Astrocyte of the spinal cord (primary cell): Measurements from ENCODE around the gene AANAT.

Experiments used
- DNase-seq: peaks from one replicate; pipeline ENCODE4 v3.0.0; 2011; ENCODE audit warnings: low read depth, low spot score
- H3K4me3 ChIP-seq: 2 replicates; pipeline ENCODE4 v1.5.1; 2011; ENCODE audit warnings: low read depth, mild to moderate bottlenecking, low read length, moderate library complexity
- in situ Hi-C: cut with HindIII; loops from 2 replicates; pipeline ENCODE4 v1.10.0; 2017; ENCODE audit warnings: low sequenced_read_pairs
- TF ChIP-seq, protein P1 (sequence below): IDR thresholded peaks from 2 replicates; pipeline ENCODE4 v1.5.1; 2012; ENCODE audit warnings: low read depth, mild to moderate bottlenecking, low read length, inconsistent platforms

Gene AANAT

DNA sequence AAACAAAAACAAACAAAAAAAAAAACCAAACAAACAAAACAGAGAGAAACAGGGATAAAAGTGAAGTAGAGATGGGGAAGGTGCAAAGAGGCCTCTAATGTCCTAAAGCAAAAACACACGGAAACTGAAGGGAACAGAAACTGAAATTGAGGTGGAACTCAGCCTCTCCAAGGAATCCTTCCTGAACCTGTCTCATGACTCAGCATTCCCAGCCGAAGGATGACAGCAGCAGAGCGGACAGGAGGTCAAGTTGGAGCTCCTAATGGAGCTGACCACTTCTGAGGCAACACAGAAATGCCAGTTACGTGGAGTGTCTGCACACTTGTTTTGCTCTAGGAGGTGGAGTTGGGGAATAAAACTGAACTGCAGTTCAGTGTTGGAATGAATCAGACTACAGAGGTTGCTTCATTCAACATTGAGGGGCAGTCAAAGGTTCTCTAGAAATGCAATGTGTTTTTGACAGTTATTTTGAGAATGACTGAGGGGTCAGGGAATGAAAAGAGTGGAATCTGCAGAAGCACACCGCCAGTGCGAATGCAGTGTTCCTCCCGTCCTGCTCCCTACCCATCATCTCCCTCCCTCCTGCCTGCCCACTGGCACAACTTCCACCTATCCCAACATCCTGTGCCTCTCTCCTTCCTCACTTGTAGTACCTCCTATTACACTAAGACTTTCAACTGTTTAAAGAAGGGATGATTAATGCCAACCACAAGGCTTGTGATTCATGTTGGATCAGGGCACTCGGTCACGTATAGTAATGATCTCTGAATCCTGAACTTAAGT, 20.8 kb upstream of the AANAT start:
- peak overlapping the region; percentile 13 for H3K4me3 ChIP-seq
- in situ Hi-C loops, result no loop called here
- DNase-seq, result peak; percentile 78
- TF ChIP-seq, protein P1, sequence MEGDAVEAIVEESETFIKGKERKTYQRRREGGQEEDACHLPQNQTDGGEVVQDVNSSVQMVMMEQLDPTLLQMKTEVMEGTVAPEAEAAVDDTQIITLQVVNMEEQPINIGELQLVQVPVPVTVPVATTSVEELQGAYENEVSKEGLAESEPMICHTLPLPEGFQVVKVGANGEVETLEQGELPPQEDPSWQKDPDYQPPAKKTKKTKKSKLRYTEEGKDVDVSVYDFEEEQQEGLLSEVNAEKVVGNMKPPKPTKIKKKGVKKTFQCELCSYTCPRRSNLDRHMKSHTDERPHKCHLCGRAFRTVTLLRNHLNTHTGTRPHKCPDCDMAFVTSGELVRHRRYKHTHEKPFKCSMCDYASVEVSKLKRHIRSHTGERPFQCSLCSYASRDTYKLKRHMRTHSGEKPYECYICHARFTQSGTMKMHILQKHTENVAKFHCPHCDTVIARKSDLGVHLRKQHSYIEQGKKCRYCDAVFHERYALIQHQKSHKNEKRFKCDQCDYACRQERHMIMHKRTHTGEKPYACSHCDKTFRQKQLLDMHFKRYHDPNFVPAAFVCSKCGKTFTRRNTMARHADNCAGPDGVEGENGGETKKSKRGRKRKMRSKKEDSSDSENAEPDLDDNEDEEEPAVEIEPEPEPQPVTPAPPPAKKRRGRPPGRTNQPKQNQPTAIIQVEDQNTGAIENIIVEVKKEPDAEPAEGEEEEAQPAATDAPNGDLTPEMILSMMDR, result no peak

DNA sequence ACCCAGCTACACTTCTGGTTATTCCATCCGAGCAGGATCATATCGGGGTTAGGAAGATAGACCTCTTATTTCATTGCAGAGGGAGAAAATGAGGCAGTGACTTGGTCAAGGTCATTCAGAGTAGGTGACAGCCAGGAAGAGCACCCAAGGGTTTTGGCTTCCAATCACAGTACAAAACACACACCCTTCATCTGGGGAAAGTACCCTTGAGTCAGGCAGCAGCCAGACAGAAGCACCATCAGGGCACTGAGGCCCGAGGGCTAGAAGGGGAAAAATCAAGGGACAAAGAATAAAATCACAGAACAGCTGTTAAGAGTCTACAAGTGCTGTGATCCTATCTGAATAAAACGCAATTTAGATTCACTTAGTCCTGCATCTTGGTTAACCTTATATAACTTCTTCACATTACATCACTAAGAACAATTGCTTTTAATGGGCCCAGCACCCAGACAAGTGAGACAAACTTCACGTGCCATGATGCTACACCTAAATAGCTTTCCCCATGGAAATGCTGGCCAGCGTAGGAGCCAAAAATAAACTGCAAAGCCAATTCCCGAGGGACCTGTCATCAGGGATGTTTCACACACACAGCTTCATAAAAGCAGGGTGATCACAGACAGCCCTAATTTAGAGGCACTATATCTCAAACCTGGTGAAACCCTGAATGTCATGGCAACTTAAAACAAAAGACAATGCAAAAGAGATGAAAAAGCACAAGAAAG, 19.3 kb upstream of the AANAT start:
- in situ Hi-C loops, result no loop called here
- DNase-seq, result no peak
- no peak overlapping the region for H3K4me3 ChIP-seq
- TF ChIP-seq, protein P1, result no peak

DNA sequence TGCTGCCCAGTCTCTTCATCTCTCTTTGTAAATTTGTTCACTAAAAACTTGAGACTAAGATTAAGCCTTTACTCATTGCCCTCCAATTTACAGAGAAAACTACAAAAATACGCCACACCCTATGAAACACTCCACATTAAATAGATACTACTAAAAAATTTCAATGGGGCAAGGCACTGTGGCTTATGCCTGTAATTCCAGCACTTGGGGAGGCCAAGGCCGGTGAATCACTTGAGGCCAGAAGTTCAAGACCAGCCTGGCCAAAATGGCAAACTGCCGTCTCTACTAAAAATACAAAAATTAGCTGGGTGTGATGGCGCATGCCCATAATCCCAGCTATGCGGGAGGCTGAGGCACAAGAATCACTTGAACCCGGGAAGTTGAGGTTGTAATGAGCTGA, 18.3 kb upstream of the AANAT start:
- no peak for DNase-seq
- in situ Hi-C loops, result no loop called here
- H3K4me3 ChIP-seq, result no peak overlapping the region
- TF ChIP-seq, protein P1, result no peak

DNA sequence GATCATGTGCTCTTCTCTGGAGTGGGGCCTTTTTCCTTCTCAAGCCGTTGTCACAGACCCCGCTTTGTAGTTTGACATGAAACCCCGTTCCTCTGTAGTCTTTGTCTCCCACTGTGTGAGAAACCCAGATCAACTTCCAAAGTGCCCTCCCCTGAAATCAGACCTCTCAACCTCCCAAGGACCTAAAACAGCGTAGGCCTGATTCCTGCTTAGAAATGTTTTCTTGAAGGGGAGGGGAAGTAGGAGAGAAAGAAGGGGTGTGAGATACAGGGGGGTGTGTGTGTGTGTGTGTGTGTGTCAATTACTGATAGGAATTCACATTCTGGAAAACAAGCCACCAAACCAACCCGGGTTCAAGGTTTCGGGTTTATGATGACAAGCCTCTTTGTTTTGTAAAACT, 15.9 kb upstream of the AANAT start:
- TF ChIP-seq, protein P1, result no peak
- DNase-seq, result no peak
- in situ Hi-C loops, result no loop called here
- peak overlapping the region; percentile 65 for H3K4me3 ChIP-seq

DNA sequence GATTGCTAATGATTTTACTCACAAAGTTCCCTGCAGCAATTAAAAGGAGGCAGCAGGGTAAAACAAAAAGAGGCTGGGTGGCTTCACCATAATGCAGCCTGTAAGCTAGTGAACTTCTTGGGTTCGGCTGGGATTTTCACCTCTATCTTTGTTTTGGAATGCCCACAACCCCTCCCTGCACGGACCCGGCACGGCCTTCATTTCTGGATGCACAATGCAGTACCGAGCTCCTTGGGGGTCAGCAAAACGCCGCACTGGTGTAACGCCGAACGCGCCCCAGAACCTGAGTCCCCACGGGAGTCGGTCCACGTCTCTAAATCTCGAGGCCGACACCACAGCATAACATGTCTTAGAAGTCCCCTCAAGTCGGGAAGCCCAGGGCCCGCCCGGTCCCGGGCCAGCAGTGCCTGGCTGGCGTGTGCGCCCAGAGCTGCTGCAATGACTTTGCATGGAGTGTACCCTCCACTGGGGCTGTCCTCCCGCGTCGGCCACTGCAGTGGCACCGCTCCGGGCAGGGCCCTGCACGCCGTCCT, 15.2 kb upstream of the AANAT start:
- in situ Hi-C loops, result no loop called here
- TF ChIP-seq, protein P1, result no peak
- peak overlapping the region; percentile 65 for H3K4me3 ChIP-seq
- DNase-seq, result no peak

DNA sequence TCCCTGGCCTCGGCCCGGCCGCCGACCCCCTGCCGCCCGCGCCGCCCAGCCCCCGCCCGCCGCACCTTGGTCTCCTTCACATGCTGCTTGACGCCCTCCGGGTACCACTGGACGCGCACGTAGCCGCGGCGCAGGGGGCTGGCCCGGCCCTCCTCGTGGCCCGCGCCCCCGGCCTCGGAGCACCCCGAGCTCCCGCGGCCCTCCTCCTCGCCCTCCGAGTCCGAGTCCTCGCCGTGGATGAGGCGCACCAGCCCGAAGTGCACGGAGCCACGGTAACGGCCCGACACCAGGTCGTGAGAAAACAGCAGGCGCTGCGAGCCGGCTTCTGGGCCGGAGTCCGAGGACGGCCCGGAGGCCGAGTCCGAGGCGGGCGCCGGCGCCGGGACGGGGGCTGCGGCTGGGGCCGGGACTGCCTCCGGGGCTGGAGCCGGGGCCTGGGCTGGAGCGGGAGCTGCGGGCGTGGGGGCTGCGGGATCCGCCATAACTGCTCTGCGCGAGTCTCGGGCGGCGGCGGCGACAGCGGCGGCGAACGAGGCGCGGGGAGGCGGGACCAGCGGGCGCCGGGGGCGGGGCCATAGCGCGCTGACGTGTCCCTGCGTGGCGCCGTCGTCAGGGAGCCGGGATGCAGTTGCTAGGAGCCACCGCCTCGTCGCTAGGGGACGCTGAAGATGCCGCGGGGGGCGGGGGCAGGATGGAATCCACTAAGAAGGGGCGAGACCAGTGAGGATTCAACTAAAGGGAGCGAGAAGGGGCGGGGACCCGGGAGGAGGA, 14.6 kb upstream of the AANAT start, which contains the start of gene UBE2O:
UBE2O (minus strand) TSS at position 493 of the 771 bp plus-strand sequence; CDS start at position 482, 11 bp downstream.
- H3K4me3 ChIP-seq, result peak within 1 kb of the TSS; percentile 65
- in situ Hi-C loops, result no loop called here
- DNase-seq, result peak; percentile 78
- TF ChIP-seq, protein P1, result peak; percentile 47
